Lower leg skin (tissue), 4 donors: ENCODE measurements around the gene L3MBTL1. TPM values are rescaled to one million over a fixed set of nuclear protein-coding genes. Genes with fewer than 3 reads are reported as not detected.
A peak's percentile ranks its signal among the peaks of the same experiment; 100 is the strongest.

Experiments
- DNase-seq, 2 donors: peaks; one replicate each; pipeline ENCODE4 v3.0.0-alpha.2; 2019; ENCODE audit warnings: low spot score in 2 of 2
- H3K4me3 ChIP-seq: fragments of 200-600 bp; sonication (generic); 2 replicates; pipeline ENCODE4 v1.5.1; 2017; ENCODE audit warnings: mild to moderate bottlenecking, low read depth; ENCODE audit not compliant: poor library complexity, severe bottlenecking
- POLR2A ChIP-seq, 2 donors: fragments of 450-650 bp; IDR thresholded peaks; one replicate each; pipeline ENCODE4 v1.6.1; 2016 to 2017; ENCODE audit warnings: antibody characterized with exemption in 2 of 2, mild to moderate bottlenecking in 1 of 2, moderate library complexity in 1 of 2
- WGBS, 2 donors: methylation state at CpG; one replicate each; pipeline ENCODE4 v1.1.5; 2018; 5-methylcytosine and 5-hydroxymethylcytosine counted together
- intact Hi-C: fragments of 100-400 bp; cut with DNase I; formaldehyde crosslinking; loops from one replicate; pipeline ENCODE4 v1.15.0; 2023; ENCODE audit warnings: low total_unique reads
- total RNA-seq, 4 donors: library from RNA; depleted of rRNA; stranded (reverse); fragments of >200 nt; gene quantifications; one replicate each; pipeline ENCODE4 v1.1.0, GENCODE V29; 2016
- TF ChIP-seq, protein P1 (sequence below), 3 donors: fragments of 450-650 bp; IDR thresholded peaks; one replicate each; pipeline ENCODE4 v1.5.1; 2016; ENCODE audit warnings: antibody characterized with exemption in 3 of 3, mild to moderate bottlenecking in 3 of 3, moderate library complexity in 2 of 3

L3MBTL1 gene
- total RNA-seq, 4 donors from 2014 or later = 5.2 to 23.2 (median 9.7) TPM

GRCh38 chr20:43590392-43591303, 83.2 kb downstream of the L3MBTL1 start, which contains the start of gene IFT52:
Gene IFT52, plus strand, starts transcription at chr20:43590937. Its CDS starts 3,762 bp downstream, at chr20:43594699.
- 0% methylated on average over 54 to 62 of the region's 68 CpGs for WGBS, 2 donors
- H3K4me3 ChIP-seq = peak within 1 kb of the TSS; percentile 57
- DNase-seq = peak; percentile 90 to 99
- TF ChIP-seq, protein P1, sequence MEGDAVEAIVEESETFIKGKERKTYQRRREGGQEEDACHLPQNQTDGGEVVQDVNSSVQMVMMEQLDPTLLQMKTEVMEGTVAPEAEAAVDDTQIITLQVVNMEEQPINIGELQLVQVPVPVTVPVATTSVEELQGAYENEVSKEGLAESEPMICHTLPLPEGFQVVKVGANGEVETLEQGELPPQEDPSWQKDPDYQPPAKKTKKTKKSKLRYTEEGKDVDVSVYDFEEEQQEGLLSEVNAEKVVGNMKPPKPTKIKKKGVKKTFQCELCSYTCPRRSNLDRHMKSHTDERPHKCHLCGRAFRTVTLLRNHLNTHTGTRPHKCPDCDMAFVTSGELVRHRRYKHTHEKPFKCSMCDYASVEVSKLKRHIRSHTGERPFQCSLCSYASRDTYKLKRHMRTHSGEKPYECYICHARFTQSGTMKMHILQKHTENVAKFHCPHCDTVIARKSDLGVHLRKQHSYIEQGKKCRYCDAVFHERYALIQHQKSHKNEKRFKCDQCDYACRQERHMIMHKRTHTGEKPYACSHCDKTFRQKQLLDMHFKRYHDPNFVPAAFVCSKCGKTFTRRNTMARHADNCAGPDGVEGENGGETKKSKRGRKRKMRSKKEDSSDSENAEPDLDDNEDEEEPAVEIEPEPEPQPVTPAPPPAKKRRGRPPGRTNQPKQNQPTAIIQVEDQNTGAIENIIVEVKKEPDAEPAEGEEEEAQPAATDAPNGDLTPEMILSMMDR (IDR thresholded peaks at IDR 0.05) = no peak
- no peak for TF ChIP-seq POLR2A (IDR thresholded peaks at IDR 0.05)
- intact Hi-C loops = loop anchor here (1.0 kb wide), 1 partner anchor 44 kb away; no protein-coding TSS in a partner anchor

Other genes starting within 250 kb of the L3MBTL1 start
- 100 to 1,000 TPM in 1 of 4 donors, 10 to 100 TPM in 3; 65.5 to 107 (median 73.4) TPM for gene SRSF6, start 49.8 kb upstream of the L3MBTL1 start, total RNA-seq
- gene SGK2, start 51.3 kb downstream of the L3MBTL1 start, total RNA-seq = 10 to 100 TPM in 1 of 4 donors, 1 to 10 TPM in 3; 1.8 to 13.6 (median 5.3) TPM
- 10 to 100 TPM in 3 of 4 donors, 1 to 10 TPM in 1; 8.5 to 17.2 (median 12.7) TPM for gene IFT52, start 83.2 kb downstream of the L3MBTL1 start, total RNA-seq
- gene MYBL2, start 159.4 kb downstream of the L3MBTL1 start, total RNA-seq = 1 to 10 TPM in 2 of 4 donors, under 1 TPM in 2; 0.19 to 1.2 (median 0.71) TPM
- gene GTSF1L, start 219.3 kb downstream of the L3MBTL1 start, total RNA-seq = not detected